ENCODE results near the gene UST. TPM values are rescaled to one million over a fixed set of nuclear protein-coding genes. Genes with fewer than 3 reads are reported as not detected.
"Not testable (repeated sequence)": the region's sequence is repeated elsewhere in the genome, so short reads cannot be mapped to it uniquely, and the experiment has no call there.

The UST gene
- total RNA-seq, 1 experiment from 2014 or later: 4.9 TPM

DNA sequence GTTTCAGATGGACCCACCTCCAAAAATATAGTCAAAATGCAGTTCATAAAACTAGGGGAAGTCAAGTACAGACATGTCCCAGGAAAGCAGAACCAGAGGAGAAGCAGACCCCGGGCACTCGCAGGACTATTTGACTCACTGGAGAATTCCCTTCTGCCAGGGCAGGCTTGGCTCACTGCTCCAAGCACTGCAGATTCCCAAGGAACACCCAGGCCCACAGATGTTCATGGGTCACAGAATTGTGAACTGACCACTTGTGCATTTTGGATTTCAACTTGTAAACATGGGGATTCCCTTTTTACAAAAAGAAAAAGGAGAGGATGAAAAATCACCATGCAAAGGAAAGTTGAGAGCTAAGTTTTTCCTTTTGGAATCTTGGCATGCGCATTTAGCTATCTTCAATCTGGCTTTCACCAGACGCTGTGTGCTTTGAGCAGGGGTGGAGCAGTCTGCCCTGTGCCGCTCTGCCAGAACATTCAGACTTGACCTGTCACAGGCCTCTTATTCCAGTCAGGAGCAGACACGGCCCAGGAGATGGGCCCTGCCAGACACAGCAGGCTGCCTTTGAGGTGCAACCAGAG lies 333.2 kb downstream of the UST start:
- DNase-seq (ENCODE audit: low read depth): peak; percentile 58

GRCh38 chr6:149080511-149080910 lies 333.7 kb downstream of the UST start:
- peak; percentile 75 for DNase-seq (ENCODE audit: low read depth)

- DNase-seq (ENCODE audit: low read depth): no peak
Measured at GRCh38 chr6:149081281-149081680, 334.5 kb downstream of the UST start.

- peak; percentile 65 for DNase-seq (ENCODE audit: low read depth)
Measured at GRCh38 chr6:149082320-149082719, 335.5 kb downstream of the UST start.

DNA sequence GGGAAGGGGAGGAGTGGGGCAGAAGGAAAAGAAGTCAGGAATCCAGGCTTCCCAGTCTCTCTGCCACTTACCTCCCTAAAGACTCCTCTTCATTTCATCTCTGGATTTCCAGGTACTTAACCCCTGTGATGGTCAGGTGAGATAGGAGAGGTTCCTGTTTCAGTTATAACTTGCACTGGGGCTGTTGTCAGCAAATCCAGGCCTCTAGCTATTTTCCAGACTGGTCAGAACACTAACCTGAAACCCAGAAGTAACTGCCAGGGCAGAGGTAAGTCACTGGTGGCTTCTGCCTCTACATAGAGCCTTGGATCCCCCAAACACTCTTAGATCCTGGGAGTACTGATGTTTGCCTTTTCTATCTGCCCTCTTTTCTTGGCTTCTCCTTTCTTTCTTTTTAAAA lies 337.2 kb downstream of the UST start:
- no peak for DNase-seq (ENCODE audit: low read depth)

- DNase-seq (ENCODE audit: low read depth): no peak
Measured at GRCh38 chr6:149084808-149085556, 338.2 kb downstream of the UST start.

DNA sequence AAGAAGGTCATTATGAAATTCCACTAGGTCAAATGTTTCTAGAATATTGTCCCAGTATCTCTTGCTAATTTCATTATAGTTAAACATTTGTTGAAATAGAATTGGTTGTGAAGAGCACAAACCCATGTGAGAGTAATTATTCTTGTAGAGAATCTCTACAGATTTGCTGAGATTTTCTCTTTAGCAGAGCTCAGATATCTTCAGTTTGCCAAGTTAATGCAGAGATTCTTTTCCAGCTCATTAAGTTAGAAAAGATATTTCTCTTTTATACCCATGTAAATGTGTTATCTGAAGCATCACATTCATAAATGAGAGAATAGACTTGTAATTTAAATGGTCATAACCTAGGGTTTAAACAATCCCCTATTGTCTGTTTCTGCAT lies 338.7 kb downstream of the UST start:
- no peak for DNase-seq (ENCODE audit: low read depth)

DNA sequence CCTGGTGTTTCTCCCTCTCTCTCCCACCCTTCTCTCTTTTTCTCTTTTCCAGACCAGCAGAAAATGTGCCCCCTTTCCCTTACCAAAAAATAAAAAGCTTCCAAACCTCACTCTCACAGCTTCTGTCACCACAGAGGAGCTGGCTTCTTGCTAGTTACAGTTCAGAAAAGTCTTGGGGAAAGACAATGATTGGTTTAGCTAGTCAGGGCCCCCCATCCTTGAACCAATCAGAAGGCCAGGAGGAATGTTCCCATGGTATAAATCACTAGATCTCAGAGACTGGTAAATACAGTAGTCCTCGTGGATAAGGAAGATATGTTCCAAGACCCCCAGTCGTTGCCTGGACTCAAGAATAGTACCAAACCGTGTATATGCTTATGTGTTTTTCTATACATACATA lies 339.5 kb downstream of the UST start:
- DNase-seq (ENCODE audit: low read depth): no peak

GRCh38 chr6:149087898-149088297 lies 341.1 kb downstream of the UST start:
- no peak for DNase-seq (ENCODE audit: low read depth)

DNA sequence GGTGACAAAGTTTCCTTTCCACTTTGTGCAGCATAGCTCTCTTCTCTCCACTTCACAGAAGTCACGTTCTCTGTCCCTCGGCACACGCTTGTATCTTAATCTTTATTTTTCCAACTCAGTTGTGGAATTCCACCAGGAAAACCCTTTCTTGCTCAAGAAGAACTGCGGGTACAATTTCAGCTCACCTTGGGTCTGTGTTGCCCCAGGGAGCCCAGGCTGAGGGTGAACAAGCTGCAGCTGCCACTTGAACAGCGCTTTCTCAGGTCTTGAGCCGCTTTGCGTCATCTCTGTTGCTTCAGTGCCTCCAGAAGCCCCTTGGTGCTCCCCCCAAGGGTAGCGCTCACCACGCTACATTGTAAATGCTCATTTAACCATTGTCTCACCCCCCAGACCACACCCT lies 341.5 kb downstream of the UST start:
- no peak for DNase-seq (ENCODE audit: low read depth)

DNA sequence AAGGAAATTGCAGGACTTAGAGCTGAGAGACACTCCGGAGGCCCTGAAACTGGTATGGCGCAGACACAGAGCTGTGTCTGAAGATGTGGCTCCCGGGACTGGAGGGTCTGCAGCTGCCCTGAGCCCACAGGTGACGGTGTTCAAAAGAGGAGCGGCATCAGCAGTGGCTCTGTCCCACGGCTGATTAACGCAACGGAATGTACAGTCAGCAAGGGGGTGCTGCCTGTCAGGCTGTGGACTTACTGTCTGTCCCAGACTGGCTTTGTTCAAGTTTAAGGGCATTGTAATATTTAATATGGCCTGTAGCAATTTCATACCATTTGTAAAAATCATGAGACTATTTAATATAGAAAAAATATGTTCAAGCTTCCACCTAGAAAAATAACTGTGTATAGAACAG lies 342.7 kb downstream of the UST start:
- DNase-seq (ENCODE audit: low read depth): no peak

DNA sequence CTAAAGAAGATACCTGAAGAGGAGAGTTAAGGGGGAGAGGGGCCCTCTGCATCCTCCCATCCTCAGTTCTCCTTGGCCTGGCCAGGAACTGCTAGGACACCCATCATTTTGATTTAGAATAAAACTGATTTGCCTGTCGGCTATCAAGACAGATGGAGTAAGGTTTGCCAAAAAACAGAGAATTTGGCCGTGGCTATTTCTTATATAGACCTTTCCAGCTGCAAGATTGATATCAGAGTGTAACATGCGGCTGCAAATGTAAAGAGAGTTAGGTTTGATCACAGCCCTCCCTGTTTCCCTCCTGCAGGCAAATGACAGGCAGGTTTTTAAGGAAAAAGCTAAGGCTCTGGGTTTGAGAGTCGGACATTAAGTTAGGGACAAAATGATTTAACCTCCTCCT lies 344.1 kb downstream of the UST start:
- DNase-seq (ENCODE audit: low read depth): no peak

DNA sequence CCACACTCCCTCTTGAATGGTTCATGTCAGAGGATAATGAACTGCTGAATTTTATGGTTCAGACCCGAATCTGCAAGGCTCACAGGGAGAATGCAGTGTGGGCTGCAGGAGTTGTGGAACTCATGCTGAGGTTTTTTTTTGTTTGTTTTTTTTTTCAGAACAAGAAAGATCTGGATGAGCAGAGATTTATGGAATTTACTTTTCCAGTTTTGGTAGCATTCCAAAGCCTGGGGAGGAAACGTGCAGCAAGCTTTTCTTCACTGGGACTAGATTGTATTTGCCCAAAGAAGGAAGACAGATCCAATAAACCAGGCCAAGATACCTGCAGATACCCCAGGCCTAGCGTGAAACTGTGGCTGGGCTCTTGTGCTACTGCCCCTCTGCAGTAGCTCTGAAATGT lies 346.8 kb downstream of the UST start:
- DNase-seq (ENCODE audit: low read depth): peak; percentile 26

DNA sequence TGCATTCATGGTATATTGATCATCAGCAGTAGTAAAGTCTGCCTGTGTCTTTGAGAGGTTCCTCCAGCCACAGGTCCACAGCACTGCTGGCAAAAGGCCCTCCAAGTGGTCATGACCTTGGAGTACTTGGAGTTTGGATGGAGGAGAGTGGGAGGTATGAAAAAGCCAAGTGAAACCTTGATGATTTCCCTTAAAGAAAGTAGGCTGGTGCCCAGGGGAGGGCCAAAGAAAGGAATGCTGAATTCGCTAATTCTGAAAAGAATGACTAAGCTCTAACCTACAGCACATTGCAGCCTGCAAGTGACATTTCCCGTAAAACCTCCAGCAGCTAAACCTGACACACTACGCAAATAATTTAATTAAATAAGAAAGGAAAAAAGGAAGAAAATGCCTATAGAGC lies 347.3 kb downstream of the UST start:
- no peak for DNase-seq (ENCODE audit: low read depth)

- peak; percentile 5 for DNase-seq (ENCODE audit: low read depth)
Measured at GRCh38 chr6:149094934-149095351, 348.1 kb downstream of the UST start.

- DNase-seq (ENCODE audit: low read depth): no peak
Measured at GRCh38 chr6:149095842-149096241, 349.0 kb downstream of the UST start.

DNA sequence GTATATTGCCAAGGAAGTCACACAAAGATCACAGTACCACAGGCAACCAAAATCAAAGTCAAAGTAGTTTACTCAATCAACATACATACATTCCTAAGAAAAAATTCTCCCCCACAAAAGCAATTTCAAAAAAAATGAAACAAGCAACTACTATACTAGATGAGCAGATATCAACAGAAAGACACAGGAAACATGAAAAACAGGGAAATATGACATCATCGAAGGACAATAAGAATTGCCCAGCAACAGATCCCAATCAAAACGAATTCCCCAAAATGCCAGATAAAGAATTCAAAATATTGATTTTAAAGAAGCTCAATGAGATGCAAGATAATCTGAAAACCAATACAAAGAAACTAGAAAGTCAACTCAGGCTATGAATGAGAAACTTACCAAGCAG lies 351.0 kb downstream of the UST start:
- no peak for DNase-seq (ENCODE audit: low read depth)

DNA sequence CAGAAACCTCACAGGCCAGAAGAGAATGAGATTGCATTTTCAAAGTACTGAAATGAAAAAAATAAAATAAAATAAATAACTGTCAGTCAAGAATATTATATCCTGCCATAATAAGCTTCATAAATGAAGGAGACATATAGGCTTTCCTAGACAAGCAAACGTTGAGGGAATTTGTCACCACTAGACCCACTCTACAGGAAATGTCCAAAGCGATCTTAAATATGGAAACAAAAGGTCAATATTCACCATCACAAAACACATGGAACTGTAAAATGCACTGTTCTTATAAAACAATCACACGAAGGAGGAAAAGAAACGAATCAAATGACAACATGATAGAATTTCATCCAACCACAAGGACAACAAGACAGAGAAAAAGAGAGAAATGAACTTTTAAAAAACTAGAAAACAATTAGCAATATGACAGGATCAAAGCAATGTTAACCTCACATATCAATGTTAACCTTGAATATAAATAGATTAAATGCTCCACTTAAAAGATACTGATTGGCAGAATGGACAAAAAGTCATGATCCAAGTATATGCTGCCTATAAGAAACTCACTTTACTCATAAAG lies 352.0 kb downstream of the UST start:
- DNase-seq (ENCODE audit: low read depth): no peak

- DNase-seq (ENCODE audit: low read depth): no peak
Measured at GRCh38 chr6:149102324-149102723, 355.5 kb downstream of the UST start.

GRCh38 chr6:149103950-149104349 lies 357.1 kb downstream of the UST start:
- not testable (repeated sequence) for DNase-seq (ENCODE audit: low read depth)

- no peak for DNase-seq (ENCODE audit: low read depth)
Measured at GRCh38 chr6:149107520-149107919, 360.7 kb downstream of the UST start.

GRCh38 chr6:149108038-149108748 lies 361.4 kb downstream of the UST start:
- DNase-seq (ENCODE audit: low read depth): peak; percentile 24

DNA sequence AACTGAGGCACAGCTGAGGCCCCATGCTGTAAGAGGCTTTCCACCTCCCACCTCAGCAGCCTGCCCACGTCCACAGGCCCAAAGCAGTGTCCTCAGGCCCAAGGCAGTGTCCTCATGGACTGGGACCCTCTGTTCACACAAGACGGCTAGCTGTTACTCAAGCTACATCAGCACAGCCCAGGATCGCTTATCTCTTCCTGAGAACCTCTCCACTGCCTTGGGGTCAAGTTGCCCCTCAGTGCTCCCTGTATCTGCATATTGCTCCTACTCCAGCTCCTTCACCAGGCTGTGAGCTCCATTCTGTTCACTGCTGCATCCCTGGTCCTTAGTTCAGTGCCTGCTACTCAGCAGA lies 361.9 kb downstream of the UST start:
- no peak for DNase-seq (ENCODE audit: low read depth)

Measured in LHCN-M2 (cell line).